ENCODE data around the gene RAPGEF2.

RAPGEF2 gene

DNA sequence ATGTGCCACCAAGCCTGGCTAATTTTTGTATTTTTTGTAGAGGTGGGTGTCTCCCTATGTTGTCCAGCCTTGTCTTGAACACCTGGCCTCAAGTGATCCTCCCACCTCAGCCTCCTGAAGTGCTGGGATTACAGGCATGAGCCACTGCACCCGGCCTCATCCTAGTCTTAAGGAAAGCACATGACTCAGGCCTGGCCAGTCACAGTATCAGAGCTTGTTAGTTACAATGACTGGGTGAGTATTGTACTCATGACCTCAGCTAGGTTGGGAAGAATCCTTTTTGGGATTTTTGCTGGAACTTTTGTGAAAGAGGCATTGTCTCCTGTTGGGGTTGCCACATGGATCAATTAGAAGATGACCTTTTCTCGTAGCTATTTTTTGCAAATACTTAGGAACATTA lies 292.8 kb downstream of the RAPGEF2 start:
- Histone ChIP-seq H3K4me3 (ENCODE audit: low read depth, low read length) (no peak overlapping the region), H3K36me3 (ENCODE audit: control insufficient read depth in 2 of 2, insufficient read depth in 1 of 2, low read length in 2 of 2) (no peaks in the 10 kb centered on the region), H3K4me1 (ENCODE audit: control insufficient read depth, insufficient read depth, low read length) (no peaks in the 10 kb centered on the region), H3K9me3 (ENCODE audit: control insufficient read depth, insufficient read depth, low read depth, low read length) (no peaks in the 10 kb centered on the region), H3K27ac (ENCODE audit: extremely low read depth, low read depth, low read length) (no peak overlapping the region)
- TF ChIP-seq, protein P1, sequence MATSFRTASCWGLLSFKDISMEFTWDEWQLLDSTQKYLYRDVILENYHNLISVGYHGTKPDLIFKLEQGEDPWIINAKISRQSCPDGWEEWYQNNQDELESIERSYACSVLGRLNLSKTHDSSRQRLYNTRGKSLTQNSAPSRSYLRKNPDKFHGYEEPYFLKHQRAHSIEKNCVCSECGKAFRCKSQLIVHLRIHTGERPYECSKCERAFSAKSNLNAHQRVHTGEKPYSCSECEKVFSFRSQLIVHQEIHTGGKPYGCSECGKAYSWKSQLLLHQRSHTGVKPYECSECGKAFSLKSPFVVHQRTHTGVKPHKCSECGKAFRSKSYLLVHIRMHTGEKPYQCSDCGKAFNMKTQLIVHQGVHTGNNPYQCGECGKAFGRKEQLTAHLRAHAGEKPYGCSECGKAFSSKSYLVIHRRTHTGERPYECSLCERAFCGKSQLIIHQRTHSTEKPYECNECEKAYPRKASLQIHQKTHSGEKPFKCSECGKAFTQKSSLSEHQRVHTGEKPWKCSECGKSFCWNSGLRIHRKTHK (tag by site-specific recombination; IDR thresholded peaks at IDR 0.05), result no peak
- no peak for TF ChIP-seq ZNF266 (tag by site-specific recombination; IDR thresholded peaks at IDR 0.05; ENCODE audit: low read depth)
- no peak for TF ChIP-seq RBAK (tag by site-specific recombination; IDR thresholded peaks at IDR 0.05)
- no peak for TF ChIP-seq ZNF324 (tag by site-specific recombination; IDR thresholded peaks at IDR 0.05)
- TF ChIP-seq ZNF624 (tag by site-specific recombination; IDR thresholded peaks at IDR 0.05), result no peak
- no peak for TF ChIP-seq KLF1 (tag by site-specific recombination; IDR thresholded peaks at IDR 0.05)
- TF ChIP-seq ZNF184 (tag by site-specific recombination; IDR thresholded peaks at IDR 0.05), result no peak
- TF ChIP-seq ZNF174 (tag by site-specific recombination; IDR thresholded peaks at IDR 0.05), result no peak
- no peak for TF ChIP-seq ZNF596 (tag by site-specific recombination; IDR thresholded peaks at IDR 0.05)
- no peak for TF ChIP-seq OVOL3 (tag by site-specific recombination; IDR thresholded peaks at IDR 0.05)
- no peak for TF ChIP-seq SCRT1 (tag by site-specific recombination; IDR thresholded peaks at IDR 0.05; ENCODE audit: borderline replicate concordance)
- no peak for TF ChIP-seq ZSCAN16 (tag by site-specific recombination; IDR thresholded peaks at IDR 0.05)
- TF ChIP-seq ZNF837 (tag by site-specific recombination; IDR thresholded peaks at IDR 0.05), result no peak
- POLR2A ChIA-PET, result no interaction called here
- CTCF ChIA-PET, result no interaction called here

DNA sequence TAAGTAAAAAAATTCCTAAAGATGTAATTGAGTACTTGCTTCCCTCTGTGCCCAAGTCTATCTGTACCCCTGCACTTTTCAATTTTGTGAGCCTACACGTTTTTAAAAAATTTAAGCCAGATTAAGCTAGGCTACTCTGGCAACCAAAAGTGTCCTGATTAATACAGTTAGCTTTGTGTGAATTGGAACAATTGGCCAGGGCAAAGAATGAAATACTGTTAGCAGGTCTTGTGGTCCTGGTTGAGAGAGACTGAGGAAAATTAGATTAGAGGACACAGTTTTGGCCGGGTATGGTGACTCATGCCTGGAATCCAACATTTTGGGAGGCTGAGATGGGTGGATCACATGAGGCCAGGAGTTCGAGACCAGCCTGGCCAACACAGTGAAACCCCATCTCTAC lies 293.3 kb downstream of the RAPGEF2 start:
- Histone ChIP-seq H3K36me3 (ENCODE audit: control insufficient read depth in 2 of 2, insufficient read depth in 1 of 2, low read length in 2 of 2) (no peaks in the 10 kb centered on the region), H3K4me1 (ENCODE audit: control insufficient read depth, insufficient read depth, low read length) (no peaks in the 10 kb centered on the region), H3K9me3 (ENCODE audit: control insufficient read depth, insufficient read depth, low read depth, low read length) (no peaks in the 10 kb centered on the region), H3K4me3 (ENCODE audit: low read depth, low read length) (no peak overlapping the region), H3K27ac (ENCODE audit: extremely low read depth, low read depth, low read length) (no peak overlapping the region)
- TF ChIP-seq ZNF585B (tag by site-specific recombination; IDR thresholded peaks at IDR 0.05) (no peak), ZNF394 (tag by site-specific recombination; IDR thresholded peaks at IDR 0.05; ENCODE audit: borderline replicate concordance) (no peak), ZNF23 (tag by site-specific recombination; IDR thresholded peaks at IDR 0.05; ENCODE audit: borderline replicate concordance) (no peak), ZNF174 (tag by site-specific recombination; IDR thresholded peaks at IDR 0.05) (no peak), KLF1 (tag by site-specific recombination; IDR thresholded peaks at IDR 0.05) (no peak), ZNF830 (tag by site-specific recombination; IDR thresholded peaks at IDR 0.05; ENCODE audit: low read depth) (no peak), ZNF664 (tag by site-specific recombination; IDR thresholded peaks at IDR 0.05) (no peak), ZNF366 (tag by site-specific recombination; conservative IDR thresholded peaks at IDR 0.05) (no peak), ZNF10 (tag by site-specific recombination; IDR thresholded peaks at IDR 0.05) (no peak), ZNF248 (tag by site-specific recombination; IDR thresholded peaks at IDR 0.05) (no peak), ZNF223 (tag by site-specific recombination; IDR thresholded peaks at IDR 0.05) (no peak), ZNF324 (tag by site-specific recombination; IDR thresholded peaks at IDR 0.05) (no peak)
- TF ChIP-seq, protein P2, sequence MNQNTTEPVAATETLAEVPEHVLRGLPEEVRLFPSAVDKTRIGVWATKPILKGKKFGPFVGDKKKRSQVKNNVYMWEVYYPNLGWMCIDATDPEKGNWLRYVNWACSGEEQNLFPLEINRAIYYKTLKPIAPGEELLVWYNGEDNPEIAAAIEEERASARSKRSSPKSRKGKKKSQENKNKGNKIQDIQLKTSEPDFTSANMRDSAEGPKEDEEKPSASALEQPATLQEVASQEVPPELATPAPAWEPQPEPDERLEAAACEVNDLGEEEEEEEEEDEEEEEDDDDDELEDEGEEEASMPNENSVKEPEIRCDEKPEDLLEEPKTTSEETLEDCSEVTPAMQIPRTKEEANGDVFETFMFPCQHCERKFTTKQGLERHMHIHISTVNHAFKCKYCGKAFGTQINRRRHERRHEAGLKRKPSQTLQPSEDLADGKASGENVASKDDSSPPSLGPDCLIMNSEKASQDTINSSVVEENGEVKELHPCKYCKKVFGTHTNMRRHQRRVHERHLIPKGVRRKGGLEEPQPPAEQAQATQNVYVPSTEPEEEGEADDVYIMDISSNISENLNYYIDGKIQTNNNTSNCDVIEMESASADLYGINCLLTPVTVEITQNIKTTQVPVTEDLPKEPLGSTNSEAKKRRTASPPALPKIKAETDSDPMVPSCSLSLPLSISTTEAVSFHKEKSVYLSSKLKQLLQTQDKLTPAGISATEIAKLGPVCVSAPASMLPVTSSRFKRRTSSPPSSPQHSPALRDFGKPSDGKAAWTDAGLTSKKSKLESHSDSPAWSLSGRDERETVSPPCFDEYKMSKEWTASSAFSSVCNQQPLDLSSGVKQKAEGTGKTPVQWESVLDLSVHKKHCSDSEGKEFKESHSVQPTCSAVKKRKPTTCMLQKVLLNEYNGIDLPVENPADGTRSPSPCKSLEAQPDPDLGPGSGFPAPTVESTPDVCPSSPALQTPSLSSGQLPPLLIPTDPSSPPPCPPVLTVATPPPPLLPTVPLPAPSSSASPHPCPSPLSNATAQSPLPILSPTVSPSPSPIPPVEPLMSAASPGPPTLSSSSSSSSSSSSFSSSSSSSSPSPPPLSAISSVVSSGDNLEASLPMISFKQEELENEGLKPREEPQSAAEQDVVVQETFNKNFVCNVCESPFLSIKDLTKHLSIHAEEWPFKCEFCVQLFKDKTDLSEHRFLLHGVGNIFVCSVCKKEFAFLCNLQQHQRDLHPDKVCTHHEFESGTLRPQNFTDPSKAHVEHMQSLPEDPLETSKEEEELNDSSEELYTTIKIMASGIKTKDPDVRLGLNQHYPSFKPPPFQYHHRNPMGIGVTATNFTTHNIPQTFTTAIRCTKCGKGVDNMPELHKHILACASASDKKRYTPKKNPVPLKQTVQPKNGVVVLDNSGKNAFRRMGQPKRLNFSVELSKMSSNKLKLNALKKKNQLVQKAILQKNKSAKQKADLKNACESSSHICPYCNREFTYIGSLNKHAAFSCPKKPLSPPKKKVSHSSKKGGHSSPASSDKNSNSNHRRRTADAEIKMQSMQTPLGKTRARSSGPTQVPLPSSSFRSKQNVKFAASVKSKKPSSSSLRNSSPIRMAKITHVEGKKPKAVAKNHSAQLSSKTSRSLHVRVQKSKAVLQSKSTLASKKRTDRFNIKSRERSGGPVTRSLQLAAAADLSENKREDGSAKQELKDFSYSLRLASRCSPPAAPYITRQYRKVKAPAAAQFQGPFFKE (tag by site-specific recombination; IDR thresholded peaks at IDR 0.05; ENCODE audit: borderline replicate concordance), result no peak
- TF ChIP-seq, protein P3, sequence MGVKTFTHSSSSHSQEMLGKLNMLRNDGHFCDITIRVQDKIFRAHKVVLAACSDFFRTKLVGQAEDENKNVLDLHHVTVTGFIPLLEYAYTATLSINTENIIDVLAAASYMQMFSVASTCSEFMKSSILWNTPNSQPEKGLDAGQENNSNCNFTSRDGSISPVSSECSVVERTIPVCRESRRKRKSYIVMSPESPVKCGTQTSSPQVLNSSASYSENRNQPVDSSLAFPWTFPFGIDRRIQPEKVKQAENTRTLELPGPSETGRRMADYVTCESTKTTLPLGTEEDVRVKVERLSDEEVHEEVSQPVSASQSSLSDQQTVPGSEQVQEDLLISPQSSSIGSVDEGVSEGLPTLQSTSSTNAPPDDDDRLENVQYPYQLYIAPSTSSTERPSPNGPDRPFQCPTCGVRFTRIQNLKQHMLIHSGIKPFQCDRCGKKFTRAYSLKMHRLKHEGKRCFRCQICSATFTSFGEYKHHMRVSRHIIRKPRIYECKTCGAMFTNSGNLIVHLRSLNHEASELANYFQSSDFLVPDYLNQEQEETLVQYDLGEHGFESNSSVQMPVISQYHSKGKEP (tag by site-specific recombination; IDR thresholded peaks at IDR 0.05), result no peak
- ChIA-PET CTCF (no interaction called here), POLR2A (no interaction called here)

Measured in HEK293 (cell line).